LHCN-M2 (cell line): ENCODE results near the gene AK8. TPM values are rescaled to one million over a fixed set of nuclear protein-coding genes. Genes with fewer than 3 reads are reported as not detected.

Experiments used
- DNase-seq: peaks from one replicate; pipeline ENCODE4 v3.0.0-alpha.2; 2012; ENCODE audit warnings: low read depth
- total RNA-seq: library from RNA; depleted of rRNA; stranded (reverse); fragments of >200 nt; gene quantifications from 2 replicates; pipeline ENCODE4 v1.2.3, GENCODE V29; 2014

The AK8 gene
- total RNA-seq, 1 experiment from 2014 or later = not detected

DNA sequence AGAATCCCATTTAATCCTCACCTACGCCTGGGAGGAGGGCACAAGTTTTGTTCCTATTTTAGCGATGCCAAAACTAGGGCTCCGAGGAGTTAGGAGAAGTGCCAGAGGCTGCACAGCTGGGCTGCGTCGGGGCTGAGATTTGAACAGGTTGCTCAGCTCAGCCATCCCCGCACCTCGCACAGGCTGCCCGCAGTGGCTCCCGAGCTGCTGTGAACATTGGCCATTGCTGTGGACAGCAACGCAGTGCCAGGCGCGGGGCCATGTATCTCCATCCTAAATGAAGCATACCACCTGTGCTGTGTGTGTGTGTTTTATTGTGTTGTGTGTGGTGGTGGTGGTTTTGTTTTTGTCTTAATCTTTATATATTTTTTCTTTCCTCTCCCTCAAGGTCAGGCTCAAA, 52.0 kb downstream of the AK8 start:
- no peak for DNase-seq

DNA sequence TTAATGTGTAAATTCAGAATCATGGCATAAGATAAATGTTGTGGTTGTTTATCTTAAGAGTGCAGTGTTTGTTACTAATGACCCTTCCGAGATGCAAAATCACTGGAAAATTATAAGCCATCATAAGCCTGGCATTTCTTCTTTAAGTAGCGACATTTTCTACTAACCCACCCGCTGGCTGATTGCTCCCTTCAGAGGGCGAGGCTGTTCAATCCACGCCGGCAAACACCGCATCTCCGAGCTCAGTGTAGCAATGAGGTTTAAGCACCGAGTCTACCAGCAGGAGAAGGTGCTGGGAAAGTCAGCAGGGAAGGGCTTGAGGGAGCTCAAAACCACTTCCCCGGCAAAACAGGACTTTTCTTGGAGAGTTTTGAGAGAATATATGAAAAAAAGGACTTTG, 52.7 kb downstream of the AK8 start:
- DNase-seq = no peak

DNA sequence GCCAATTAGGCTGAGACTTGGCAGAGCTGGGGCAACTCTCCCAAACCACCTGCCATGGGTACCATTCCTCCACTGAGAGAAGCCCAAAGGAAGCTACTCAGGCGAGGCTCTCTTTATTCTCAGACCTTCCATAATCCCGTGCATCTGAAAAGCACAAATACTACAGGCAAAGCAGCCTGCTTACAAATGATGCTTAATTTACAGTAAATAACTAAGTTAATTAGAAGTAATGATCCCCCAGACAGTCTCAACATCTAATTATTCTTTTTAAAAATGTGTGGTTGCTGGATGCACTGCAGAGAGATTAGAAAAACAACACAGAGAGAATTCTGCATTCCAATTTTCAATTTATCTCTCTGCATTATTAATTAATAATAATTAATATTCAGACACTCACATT, 53.1 kb downstream of the AK8 start:
- DNase-seq = no peak

DNA sequence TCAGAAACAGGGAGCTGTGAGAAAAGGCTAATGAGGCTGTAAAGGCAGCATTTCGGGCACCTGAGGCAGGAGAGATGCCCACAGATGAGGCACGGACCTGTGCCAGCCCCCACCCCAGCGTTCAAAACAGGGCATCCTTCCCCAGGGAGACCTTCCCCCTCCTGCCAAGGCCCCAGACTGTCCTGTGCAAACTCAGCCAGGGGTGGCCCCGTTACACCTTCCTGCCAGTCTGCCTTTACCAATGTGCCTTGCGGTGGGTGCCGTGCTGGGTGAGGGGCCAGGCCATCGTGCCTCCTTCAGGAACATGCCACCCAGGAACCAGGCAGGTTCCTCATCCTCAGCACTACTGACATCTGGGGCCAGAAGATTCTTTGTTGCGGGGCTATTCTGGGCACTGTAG, 53.9 kb downstream of the AK8 start:
- no peak for DNase-seq

DNA sequence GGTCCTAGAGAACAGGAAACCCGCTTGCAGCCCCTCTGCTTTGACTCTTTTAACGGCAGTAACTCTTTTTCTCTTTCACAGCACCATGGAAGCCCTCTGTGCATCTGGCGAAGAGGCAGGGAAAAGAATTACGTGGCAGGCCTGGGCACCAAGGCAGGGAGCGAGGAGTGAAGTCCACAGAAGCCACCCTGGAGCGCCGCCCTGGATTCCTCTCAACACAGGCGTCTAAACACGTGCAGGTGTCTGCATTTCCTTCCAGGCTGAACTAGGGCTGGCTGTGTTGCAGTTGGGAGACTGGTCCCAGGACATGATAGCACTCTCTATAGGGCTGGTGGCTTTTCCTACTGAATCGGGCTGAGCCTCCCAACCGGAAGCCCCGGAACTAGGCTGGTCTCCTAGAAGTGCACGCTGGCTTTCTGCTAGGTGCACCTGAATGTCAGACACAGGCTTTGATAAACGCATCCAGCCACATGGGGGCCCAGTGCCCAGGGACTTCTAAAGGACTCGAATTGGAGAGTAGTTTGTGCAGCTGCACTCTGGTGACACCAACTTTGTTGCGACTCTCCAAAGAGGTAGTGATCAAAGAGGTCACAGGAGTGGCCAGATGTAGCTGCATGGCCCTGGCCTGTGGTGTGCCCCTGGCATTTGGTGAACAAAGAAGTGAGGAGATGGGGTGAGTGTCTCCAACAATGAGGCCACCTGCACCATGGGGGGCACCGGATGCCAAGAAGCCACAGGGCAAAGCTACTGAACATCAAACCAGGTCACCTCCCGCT, 54.5 kb downstream of the AK8 start:
- no peak for DNase-seq

DNA sequence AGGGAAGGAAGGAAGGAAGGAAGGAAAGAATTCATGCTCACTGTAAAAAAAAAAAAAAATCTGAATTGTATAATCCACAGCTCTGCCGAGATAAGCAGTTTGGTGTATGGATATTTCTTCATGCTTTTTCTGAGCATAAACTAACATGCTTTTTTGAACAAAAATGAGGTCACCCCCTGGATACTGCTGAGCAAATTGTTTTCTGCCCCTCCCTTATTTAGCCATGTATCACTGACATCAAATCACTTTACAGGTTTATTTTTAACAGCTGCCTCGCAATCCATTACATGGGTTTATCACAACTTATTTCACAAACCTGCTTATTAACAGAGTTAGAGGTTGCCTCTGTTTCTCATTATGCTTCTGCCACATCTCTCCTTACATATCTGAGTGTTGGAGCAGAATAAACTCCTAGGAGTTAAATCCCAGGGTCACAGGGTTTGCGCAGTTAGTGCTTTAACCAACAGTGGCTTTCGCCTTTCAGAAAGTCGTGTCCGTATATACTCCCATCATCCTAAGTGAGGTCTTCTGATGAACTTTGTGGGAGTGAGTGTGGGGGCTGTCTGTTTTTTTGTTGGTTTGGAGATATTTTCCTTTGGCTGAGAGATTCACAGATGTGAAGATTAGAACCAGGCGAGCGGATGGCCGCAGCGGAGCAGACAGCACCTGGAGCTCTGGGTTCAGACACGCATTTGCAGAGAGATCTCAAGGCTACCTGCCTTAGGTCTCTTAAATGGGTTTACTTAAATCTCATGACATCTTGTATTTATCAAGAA, 57.7 kb downstream of the AK8 start:
- DNase-seq = no peak

DNA sequence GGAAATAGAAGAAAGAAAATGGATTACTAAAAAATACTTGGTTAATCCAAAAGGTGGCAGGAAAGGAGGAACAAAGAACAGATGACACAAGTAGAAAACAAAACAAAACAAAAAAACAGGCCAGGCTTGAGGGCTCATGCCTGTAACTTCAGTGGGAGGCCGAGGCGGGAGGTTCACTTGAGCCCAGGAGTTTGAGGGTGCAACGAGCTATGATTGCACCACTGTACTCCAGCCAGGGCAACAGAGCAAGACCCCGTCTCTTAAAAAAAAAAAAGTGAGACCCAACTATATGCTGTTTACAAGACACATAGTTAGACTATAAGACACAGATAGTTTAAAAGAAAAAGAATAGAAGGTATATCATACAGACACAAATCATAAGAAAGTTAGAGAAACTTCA, 59.5 kb downstream of the AK8 start:
- no peak for DNase-seq

DNA sequence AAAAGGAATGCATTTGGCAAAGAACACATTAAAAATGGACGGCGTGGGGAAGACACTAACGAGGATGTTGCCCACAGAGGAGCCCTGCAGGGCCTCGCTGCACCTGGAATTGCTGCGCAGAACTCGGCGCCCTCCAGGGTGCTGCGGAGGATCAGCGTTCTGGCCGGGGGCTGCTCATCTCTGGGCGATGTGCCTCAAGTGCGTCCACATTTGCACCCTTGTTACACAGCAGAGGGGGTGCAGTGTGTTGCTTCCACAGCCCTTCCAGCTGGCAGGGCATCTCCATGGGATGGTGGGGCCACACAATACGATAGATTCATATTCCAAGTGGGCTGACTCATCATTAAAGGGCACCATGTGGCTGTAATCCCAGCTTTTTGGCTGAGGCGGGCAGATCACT, 63.1 kb downstream of the AK8 start:
- DNase-seq = no peak

DNA sequence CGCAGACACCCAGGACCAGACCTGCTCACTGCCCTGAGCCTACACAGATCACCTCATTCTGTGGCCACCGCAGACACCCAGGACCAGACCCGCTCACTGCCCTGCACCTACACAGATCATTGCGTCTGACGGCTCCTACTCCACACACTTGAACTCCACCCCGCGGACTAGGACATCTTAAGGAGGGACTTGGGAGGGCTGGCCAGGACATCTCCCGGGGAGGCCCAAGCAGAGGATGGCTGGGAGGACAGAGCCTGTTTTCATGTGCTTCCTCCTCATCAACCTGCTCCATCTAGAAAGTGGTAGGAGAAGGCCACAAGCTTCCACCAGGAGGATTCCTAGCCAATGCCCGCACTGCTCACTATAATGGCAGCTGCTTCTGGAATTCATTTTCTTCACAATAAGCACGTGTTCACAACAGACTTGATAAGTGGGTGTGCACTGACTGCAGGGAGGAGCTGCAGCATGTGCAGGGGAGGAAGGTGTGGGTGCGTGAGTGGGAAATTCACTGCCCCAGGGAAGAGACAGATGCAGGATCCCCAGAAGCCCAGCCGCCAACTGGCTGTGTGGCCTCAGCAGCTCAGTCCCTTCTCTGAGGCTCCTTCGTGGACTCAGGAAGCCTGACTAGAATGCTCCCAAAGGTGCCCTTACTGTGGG, 64.8 kb downstream of the AK8 start:
- no peak for DNase-seq

DNA sequence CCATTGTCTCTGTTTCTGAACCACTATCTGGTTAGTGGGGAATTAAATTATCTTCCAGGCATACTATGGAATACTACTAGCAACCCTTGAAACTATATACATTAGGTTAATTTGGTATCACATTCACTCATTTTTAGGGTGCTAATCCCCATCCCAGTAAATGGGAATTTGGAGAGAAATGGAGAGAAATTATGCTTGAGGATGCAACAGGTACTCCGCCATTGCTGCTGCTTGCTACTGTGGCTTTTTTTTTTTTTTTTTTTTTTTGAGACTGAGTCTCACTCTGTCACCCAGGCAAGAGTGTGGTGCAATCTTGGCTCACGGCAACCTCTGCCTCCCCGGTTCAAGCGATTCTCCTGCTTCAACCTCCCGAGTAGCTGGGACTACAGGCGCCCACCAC, 66.1 kb downstream of the AK8 start:
- no peak for DNase-seq

DNA sequence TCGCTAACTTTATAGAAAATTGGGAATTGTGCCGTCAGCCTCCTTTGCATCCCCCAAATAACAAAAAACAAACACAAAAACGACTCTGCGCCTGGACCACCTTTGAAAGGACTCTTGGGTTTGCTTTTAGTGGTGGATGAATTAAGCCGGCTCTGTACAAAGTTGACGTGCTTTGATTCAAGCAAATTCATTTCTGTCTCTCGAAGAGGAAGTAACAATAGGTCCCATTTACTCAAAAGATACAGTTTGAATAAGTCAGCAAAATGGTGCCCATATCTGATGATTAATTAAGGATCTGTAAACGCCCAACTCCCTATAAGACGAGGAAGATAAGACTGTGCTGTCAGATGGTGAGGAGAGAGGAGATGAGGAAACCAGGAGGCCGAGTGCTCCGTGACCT, 67.8 kb downstream of the AK8 start:
- DNase-seq = no peak

DNA sequence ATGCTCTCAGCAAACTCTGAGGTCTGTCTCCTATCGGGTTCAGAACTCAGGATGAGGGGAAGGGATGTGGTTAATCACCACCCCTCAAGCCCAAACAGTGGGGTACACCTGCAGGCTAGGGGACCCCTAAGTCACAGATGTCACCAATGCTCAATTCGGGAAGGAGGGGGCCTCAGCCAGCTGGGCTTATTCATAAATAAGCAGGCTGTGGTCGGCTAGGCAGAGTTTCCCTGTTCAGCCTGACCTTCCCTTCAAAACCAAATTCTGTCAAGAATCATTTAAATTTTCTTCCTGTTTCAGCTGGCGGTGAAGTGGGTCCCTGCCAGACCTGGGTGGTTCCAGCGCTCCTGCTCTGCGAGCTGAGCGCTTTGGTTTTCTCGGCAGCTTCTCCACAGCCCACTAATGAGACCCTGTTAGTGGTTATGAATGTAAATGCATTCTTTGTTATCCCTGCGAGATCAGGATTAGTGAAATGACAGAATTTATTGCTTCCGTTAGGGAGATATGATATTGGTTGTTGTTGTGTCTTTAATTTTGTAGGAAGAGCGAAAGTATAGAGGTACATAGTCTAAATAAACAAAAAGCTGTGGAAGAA, 68.3 kb downstream of the AK8 start:
- DNase-seq = no peak

DNA sequence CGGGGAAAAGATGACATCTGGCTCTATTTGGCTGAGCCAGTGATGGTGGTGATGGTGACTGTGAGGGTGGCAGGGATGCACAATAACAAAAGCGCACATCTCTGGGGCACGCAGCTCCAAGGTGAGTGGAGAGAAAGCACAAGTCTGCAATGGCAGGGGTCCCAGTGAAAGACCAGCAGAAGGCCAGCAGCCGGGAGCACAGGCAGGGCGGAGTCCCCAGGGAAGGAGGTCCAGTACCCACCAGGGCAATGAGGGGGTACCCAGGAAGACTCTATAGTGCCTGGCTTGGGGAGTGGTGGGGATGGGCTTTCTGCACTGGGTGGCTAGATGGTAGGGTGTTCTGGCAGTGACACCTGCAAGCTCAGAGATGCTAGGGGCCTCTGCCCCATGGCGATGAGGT, 69.4 kb downstream of the AK8 start:
- no peak for DNase-seq

DNA sequence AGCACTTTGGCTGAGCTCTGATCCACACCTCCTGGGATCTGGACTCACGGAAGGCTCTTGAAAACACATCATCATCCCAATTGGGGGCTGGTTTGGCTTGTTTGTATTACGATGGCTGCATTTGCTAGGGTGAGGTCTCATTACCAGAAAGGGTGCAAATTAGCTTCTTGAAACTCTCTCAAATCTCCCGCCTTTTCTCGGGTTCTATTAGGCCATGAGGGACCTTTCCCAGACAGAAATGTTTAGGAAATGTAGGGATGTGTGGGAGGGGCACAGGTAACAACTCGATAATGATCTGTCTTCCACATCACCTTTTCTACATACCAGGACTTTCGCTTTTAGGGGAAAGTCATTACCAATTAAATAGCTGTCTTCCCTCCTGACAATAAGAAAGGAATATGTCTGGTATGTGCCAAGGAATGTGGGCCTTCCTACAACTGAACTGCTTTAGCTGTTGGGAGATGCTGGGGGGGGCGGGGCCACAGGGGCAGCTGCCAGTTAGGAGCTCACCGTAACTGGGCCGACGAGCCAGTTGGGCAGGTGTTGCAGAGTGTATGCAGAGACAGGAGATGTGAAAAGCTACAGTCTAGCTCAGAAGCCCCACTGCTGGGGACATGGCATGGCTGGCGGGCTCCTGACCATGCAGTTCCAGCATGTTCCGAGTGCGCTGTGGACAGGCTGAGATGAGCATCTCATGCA, 71.2 kb downstream of the AK8 start:
- DNase-seq = no peak

DNA sequence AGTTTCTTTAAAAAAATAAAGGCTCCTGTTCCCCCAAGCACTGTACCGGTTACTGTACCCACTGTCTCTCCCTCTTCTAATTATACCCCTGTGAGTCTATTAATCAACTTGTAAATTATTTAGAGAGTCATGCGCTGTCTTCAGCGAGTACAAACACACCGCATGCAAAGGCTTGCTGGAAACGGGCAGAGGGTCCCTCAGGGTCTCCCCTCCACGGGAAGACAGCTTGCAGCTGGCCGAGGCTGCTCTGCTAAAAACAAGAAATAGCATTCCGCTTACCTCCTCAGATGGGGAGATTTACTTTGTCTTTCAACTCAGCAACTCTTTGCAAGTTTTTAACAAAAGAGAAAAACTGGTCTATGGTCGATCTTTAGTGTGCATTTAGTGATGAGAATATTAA, 71.8 kb downstream of the AK8 start:
- DNase-seq = no peak

DNA sequence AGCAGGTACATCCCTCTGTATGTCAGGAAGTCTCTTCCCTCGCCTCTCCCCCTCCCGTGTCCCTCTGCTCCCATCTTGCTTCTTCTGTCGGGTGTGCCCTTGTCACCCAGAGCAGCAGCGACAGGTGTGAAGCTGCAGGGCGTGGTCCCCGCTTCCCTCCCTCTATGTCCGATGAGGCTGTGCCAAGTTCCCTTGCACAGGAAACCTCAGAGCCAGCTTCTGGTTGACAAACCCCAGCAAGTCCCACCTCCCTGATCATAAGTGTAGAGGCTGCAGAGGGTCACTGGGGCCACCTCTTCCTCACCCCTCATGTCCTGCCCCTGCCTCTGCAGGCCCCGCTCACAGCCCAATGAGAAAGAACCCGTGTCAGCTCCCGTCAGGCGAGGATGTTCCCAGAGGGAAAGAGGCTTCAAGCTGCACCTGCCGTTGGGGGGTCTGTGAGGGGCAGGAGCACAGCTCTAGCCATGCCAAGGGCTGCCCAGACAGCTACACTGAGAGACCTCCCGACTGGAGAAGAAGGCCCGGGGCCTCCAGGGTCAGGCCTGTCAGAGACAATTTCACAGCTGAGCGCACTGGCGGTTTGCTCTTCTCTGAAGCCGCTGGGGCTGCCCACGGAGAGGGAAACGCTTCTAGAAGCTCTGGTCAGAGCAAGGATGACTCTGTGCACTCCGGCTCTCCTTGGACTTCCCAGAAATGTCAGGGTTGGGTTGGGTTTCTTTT, 73.3 kb downstream of the AK8 start:
- DNase-seq = peak; percentile 17

DNA sequence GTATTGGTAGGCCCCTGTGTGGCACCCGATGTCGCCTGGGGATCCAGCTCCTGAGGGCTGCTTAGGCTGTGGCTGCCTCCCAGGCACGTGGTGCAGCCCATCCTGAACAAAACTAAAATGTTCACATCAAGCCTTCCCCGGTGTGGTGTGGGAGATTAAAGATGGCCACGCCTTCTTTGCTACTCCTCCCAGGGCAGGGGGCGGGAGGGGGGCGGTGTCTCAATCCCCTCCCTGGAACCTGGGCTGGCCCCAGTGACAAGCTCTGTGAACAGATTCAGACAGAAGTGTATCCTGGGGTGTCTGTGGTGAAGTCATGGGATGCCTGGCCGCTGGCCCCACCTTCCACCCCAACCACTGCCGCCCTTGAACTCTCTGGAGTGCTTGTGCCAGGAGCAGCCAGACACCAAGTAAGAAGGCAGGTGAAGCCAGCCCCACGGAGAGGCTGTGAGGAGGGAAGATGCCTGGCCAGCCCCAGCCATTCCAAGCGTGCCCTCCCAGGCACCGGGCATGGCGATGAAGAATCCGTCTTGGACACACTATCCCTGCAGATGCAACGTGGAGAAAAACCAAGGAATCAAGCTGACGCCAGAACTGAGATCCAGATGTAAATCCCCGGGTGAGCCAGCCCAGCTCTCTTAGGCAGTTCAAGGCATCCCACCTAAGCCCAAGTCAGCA, 75.8 kb downstream of the AK8 start:
- DNase-seq = no peak

DNA sequence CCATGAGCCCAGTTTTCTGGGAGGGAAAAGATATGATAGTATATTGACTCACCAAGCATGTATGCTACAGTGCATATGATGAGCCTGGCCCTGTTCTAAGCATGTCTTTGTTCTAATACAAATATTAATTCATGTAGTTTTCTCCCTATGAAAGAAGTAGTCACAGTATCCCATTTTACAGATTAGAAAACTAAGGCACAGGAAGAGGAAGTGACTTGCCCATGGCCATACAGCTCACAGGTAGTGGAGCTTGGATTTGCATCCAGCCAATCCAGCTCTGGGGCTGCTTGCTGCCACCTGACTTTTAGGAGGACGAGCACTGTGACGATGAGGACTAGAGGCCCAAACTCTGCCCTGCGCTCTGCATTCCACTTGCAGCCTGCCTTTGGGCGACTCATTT, 76.4 kb downstream of the AK8 start:
- DNase-seq = no peak

DNA sequence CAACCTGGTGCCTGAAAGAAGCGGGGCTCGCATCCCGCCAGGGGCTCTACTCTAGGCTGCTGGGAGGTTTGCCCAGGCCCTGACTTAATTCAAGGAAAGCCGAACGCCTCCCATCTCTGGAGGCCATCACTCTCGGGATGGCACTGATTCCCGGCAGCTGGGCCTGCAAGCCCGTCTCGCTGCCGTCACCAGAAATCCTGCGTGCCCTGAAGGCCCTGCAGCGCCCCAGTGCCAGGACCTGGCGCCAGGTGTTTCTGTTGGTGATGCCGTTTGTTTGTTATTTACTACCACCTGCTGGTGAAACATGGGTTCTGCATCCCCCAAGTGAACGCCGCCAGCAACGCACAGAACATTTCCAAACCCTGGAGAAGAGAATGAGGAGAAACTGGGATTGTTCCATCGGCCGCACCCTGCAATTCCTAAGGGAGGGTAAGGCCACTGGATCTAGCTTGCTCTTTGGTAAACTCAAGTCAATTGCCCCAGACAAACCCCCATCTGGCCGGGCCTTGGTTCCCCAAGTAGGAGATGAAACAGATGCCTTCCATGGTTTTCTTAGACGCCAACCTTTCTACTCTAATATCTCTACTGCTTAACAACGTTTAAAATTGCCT, 77.9 kb downstream of the AK8 start:
- peak; percentile 72 for DNase-seq
